Keratinocyte (primary cell): ENCODE measurements around the gene HOXA5. TPM values are rescaled to one million over a fixed set of nuclear protein-coding genes. Genes with fewer than 3 reads are reported as not detected.
A peak's percentile ranks its signal among the peaks of the same experiment; 100 is the strongest.

Source experiments
- DNase-seq: peaks from one replicate; pipeline ENCODE4 v3.0.0-alpha.2; 2011; ENCODE audit warnings: low read depth, missing footprints, low spot score
- FAIRE-seq: peaks from 2 replicates; lab custom pipeline; 2011; peaks lifted over from hg19 to GRCh38; lab: Jason Lieb, UNC
- H2AFZ ChIP-seq: 2 replicates; pipeline ENCODE4 v1.6.0; 2012; ENCODE audit warnings: low read length, control low read depth, inconsistent platforms; ENCODE audit not compliant: control insufficient read depth
- H3K27ac ChIP-seq: 2 replicates; pipeline ENCODE4 v1.5.1; 2011; ENCODE audit warnings: low read length; ENCODE audit not compliant: control insufficient read depth, insufficient read depth
- H3K27me3 ChIP-seq: 3 replicates; pipeline ENCODE4 v1.6.0; 2011; ENCODE audit warnings: low read length; ENCODE audit not compliant: control insufficient read depth, insufficient read depth; ENCODE audit errors: extremely low read depth
- H3K36me3 ChIP-seq, 2 experiments: 2 replicates in 1 of 2; 3 replicates in 1 of 2; pipeline ENCODE4 v1.5.1; 2011; ENCODE audit warnings: low read length in 2 of 2, mild to moderate bottlenecking in 1 of 2; ENCODE audit not compliant: control insufficient read depth in 2 of 2, insufficient read depth in 2 of 2; ENCODE audit errors: extremely low read depth in 1 of 2
- H3K4me1 ChIP-seq: 3 replicates; pipeline ENCODE4 v1.5.1; 2011; ENCODE audit warnings: low read length; ENCODE audit not compliant: control insufficient read depth, insufficient read depth; ENCODE audit errors: extremely low read depth
- H3K4me2 ChIP-seq: 3 replicates; pipeline ENCODE4 v1.6.0; 2011; ENCODE audit warnings: low read depth, low read length; ENCODE audit not compliant: control insufficient read depth, insufficient read depth; ENCODE audit errors: extremely low read depth
- H3K4me3 ChIP-seq, 3 experiments: fragments of 200-600 bp in 1 of 3; sonication (generic) in 1 of 3; 2 replicates in 2 of 3; 3 replicates in 1 of 3; pipeline ENCODE4 v1.5.1; 2011 to 2016; ENCODE audit warnings: low read length in 3 of 3, mild to moderate bottlenecking in 3 of 3, control low read depth in 2 of 3, inconsistent platforms in 1 of 3, low read depth in 1 of 3, mixed read lengths in 1 of 3, mixed run types in 1 of 3, moderate library complexity in 1 of 3; ENCODE audit not compliant: control insufficient read depth in 2 of 3, insufficient read depth in 2 of 3; ENCODE audit errors: extremely low read depth in 1 of 3
- H3K79me2 ChIP-seq: 2 replicates; pipeline ENCODE4 v1.6.0; 2012; ENCODE audit warnings: low read length; ENCODE audit not compliant: control insufficient read depth, insufficient read depth
- H3K9ac ChIP-seq: 3 replicates; pipeline ENCODE4 v1.6.0; 2011; ENCODE audit warnings: low read length; ENCODE audit not compliant: control insufficient read depth, insufficient read depth; ENCODE audit errors: extremely low read depth
- H3K9me1 ChIP-seq: 3 replicates; pipeline ENCODE4 v1.6.0; 2011; ENCODE audit warnings: low read length; ENCODE audit not compliant: control insufficient read depth, insufficient read depth; ENCODE audit errors: extremely low read depth
- H3K9me3 ChIP-seq: 2 replicates; pipeline ENCODE4 v1.5.1; 2012; ENCODE audit warnings: low read depth, low read length; ENCODE audit not compliant: control insufficient read depth
- H4K20me1 ChIP-seq: 3 replicates; pipeline ENCODE4 v1.6.0; 2011; ENCODE audit warnings: low read length; ENCODE audit not compliant: control insufficient read depth, insufficient read depth; ENCODE audit errors: extremely low read depth
- EZH2 ChIP-seq: IDR thresholded peaks from one replicate; pipeline ENCODE4 v1.6.1; 2012; ENCODE audit warnings: inconsistent platforms, mild to moderate bottlenecking, low read length, moderate library complexity
- dilution Hi-C: fragments of 300-500 bp; cut with MboI; formaldehyde crosslinking; loops from one replicate; pipeline ENCODE4 v1.7.0; 2020; ENCODE audit warnings: low sequenced_read_pairs; ENCODE audit not compliant: extremely low pct_ligation_motif_present
- polyA plus RNA-seq, 5 experiments: library from polyadenylated mRNA; depleted of rRNA in 3 of 5; stranded (reverse) in 3 of 5; stranded (forward) in 1 of 5; unstranded in 1 of 5; fragments of >200 nt; gene quantifications; 1 replicate in 1 of 5; 2 replicates in 3 of 5; 3 replicates in 1 of 5; pipeline versions ENCODE4 v1.2.1 to v1.2.3, GENCODE V29; 2011 to 2012; ENCODE audit warnings: missing spikeins in 2 of 5, low read depth in 1 of 5, low replicate concordance in 1 of 5
- TF ChIP-seq, protein P1 (sequence below), 3 experiments: IDR thresholded peaks in 1 of 3; conservative IDR thresholded peaks in 1 of 3; optimal IDR thresholded peaks in 1 of 3; 2 replicates in 2 of 3; 3 replicates in 1 of 3; pipeline versions ENCODE3 to v1.5.1; 2011; ENCODE audit warnings: low read length in 3 of 3, mild to moderate bottlenecking in 3 of 3, moderate library complexity in 2 of 3, control low read depth in 1 of 3, inconsistent platforms in 1 of 3; ENCODE audit not compliant: insufficient read depth in 2 of 3; ENCODE audit errors: extremely low read depth in 1 of 3

The HOXA5 gene
- polyA plus RNA-seq, 1 donor (not counting 4 experiments of a cell fraction or from before 2014, with no cell fraction given): 7.1 TPM

DNA sequence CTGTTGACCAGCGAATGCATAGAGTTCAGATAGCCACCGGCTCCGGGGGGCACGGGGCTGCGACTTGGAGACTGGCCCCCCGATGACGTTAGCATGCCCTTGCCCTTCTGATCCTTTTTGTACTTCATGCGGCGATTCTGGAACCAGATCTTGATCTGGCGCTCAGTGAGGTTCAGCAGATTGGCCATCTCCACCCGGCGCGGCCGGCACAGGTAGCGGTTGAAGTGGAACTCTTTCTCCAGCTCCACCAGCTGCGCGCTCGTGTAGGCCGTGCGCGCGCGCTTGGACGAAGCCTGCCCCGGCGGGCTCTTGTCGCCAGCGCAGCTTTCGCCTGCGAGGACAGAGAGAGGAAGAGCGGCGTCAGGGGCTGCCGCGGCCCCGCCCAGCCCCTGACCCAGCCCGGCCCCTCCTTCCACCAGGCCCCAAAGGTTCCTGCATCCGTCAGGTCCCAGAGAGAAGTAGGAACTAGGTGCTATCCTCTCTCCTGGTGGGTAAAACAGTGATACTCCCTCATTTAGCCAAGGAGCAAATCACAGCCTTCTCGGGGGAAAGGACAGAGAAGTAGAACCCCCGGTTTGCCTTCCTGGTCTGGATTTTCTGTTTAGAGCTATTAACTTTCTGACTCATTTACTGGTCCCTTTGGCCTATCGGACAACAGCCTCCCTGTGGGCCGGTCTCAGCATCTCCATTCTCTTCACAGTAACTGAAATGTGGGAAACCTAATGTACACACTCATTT lies 34.9 kb downstream of the HOXA5 start:
- Histone ChIP-seq H3K9ac (peak overlapping the region; percentile 7), H3K27ac (no peak overlapping the region), H3K36me3 (no peaks in the 10 kb centered on the region), H4K20me1 (no peaks in the 10 kb centered on the region), H3K4me2 (peak overlapping the region; percentile 33), H3K79me2 (peaks cover 27% of the 10 kb centered on the region), H2AFZ (no peak overlapping the region), H3K9me3 (no peaks in the 10 kb centered on the region), H3K4me3 (peak overlapping the region in 1 of 3 experiments; percentile 17), H3K27me3 (no peaks in the 10 kb centered on the region), H3K9me1 (no peaks in the 10 kb centered on the region), H3K4me1 (peaks cover 34% of the 10 kb centered on the region)
- dilution Hi-C loops: no loop called here
- TF ChIP-seq EZH2: no peak
- TF ChIP-seq, protein P1, sequence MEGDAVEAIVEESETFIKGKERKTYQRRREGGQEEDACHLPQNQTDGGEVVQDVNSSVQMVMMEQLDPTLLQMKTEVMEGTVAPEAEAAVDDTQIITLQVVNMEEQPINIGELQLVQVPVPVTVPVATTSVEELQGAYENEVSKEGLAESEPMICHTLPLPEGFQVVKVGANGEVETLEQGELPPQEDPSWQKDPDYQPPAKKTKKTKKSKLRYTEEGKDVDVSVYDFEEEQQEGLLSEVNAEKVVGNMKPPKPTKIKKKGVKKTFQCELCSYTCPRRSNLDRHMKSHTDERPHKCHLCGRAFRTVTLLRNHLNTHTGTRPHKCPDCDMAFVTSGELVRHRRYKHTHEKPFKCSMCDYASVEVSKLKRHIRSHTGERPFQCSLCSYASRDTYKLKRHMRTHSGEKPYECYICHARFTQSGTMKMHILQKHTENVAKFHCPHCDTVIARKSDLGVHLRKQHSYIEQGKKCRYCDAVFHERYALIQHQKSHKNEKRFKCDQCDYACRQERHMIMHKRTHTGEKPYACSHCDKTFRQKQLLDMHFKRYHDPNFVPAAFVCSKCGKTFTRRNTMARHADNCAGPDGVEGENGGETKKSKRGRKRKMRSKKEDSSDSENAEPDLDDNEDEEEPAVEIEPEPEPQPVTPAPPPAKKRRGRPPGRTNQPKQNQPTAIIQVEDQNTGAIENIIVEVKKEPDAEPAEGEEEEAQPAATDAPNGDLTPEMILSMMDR (optimal IDR thresholded peaks at IDR 0.05 in 1 of 3, IDR thresholded peaks at IDR 0.05 in 1 of 3, conservative IDR thresholded peaks at IDR 0.05 in 1 of 3; ENCODE audit: extremely low read depth in 1 of 3, insufficient read depth in 2 of 3, low read length in 3 of 3): no peak
- FAIRE-seq (no peak), DNase-seq (no peak)

DNA sequence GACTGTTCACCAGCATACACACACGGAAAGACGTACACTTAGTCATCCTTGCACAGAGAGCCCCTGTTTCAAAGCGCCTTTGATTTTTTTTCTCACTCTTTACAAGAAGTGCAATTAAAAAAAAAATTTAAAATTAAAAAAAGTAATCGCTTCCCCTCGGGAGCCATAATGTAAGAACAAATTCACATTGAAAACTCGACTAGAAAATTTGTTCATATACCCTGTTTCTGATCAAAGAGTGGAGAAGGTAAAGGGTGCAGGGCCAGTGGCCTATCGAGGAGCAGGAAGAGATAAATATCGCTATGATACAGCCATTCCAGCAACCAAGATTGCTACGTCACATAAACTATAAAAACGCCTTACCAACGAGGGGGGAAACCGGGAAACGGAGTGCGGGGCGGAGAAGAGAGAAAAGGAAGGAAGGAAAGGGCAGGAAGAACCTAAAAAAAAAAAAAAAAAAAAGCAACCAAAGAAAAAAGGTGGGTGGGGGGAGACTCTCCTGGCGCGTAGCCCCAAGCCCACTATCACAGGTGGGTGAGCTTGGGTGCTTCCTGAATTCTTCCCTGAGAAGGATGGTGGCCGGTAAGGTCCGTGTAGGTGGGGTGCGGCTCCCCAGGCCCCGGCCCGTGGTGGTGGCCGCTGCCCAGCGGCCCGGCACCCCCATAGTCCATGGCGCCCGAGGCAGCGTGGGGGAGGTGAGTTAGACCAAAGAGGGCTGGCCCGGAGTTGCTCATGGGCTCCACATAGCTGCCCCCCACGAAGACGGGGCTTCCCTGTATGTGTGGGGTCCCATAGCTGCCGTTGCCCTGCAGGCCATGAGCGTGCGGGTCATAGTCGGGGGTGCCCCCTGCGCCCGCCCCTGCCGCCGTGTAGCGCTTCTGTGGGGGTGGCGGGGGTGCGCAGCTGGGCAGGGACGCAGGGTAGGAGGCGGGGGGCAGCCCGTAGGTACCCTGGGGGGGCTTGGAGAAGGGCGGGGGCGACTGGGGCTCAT lies 35.8 kb downstream of the HOXA5 start:
- dilution Hi-C loops: no loop called here
- Histone ChIP-seq H3K9ac (peak overlapping the region; percentile 71), H3K27ac (peak overlapping the region; percentile 55), H4K20me1 (no peaks in the 10 kb centered on the region), H3K79me2 (peaks cover 21% of the 10 kb centered on the region), H3K9me1 (no peaks in the 10 kb centered on the region), H3K4me2 (peak overlapping the region; percentile 76), H3K9me3 (no peaks in the 10 kb centered on the region), H3K36me3 (no peaks in the 10 kb centered on the region), H3K27me3 (no peaks in the 10 kb centered on the region), H2AFZ (no peak overlapping the region), H3K4me3 (peak overlapping the region in 1 of 3 experiments; percentile 20), H3K4me1 (peaks cover 39% of the 10 kb centered on the region)
- TF ChIP-seq, protein P1 (optimal IDR thresholded peaks at IDR 0.05 in 1 of 3, IDR thresholded peaks at IDR 0.05 in 1 of 3, conservative IDR thresholded peaks at IDR 0.05 in 1 of 3; ENCODE audit: extremely low read depth in 1 of 3, insufficient read depth in 2 of 3, low read length in 3 of 3): no peak
- no peak for FAIRE-seq
- no peak for DNase-seq
